Renal pelvis (tissue), 4 donors: ENCODE data around the gene ALX1. TPM values are rescaled to one million over a fixed set of nuclear protein-coding genes. Genes with fewer than 3 reads are reported as not detected.
"Not testable (repeated sequence)": the region's sequence is repeated elsewhere in the genome, so short reads cannot be mapped to it uniquely, and the experiment has no call there.

Source experiments
- DNase-seq: peaks from one replicate; pipeline ENCODE4 v3.0.0-alpha.2; 2013
- polyA plus RNA-seq, 3 donors: library from polyadenylated mRNA; unstranded; fragments of 120-200 nt; gene quantifications; one replicate each; pipeline ENCODE4 v1.2.1, GENCODE V29; 2013; ENCODE audit not compliant: insufficient read length in 3 of 3

ALX1 gene
- polyA plus RNA-seq, 3 donors, result 25.2 to 32.2 (median 30.0) TPM

DNA sequence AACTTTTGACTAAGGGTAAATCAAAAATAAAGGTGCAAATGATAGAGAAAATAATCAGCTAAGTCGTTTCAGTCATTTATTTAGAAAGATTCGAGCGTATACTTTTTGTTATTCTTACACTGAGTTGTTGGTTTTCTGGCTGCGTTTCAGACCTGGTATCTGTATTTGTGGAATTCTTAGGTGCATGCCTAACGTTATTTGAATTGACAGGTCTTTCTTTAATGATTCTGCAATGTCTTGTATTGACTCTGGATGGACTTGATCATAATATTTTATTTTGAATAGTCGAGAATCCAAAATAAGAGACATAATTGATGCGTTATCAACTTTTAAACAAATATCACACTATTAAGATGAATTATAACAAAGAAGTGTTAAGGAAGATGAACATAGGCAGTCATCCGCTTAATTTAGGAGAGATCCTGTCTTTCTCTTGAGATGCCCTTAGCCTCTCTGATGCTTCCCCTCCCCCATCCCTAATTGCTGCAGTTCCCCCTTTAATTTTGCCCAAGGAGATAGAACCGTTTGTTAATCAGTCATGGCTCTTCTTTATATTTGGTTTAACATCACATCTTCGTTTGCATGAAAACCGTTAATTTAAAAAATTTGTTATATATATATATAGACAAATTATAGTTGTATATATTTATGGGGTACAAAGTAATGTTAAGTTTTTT, 1.8 kb downstream of the ALX1 start:
- no peak for DNase-seq

DNA sequence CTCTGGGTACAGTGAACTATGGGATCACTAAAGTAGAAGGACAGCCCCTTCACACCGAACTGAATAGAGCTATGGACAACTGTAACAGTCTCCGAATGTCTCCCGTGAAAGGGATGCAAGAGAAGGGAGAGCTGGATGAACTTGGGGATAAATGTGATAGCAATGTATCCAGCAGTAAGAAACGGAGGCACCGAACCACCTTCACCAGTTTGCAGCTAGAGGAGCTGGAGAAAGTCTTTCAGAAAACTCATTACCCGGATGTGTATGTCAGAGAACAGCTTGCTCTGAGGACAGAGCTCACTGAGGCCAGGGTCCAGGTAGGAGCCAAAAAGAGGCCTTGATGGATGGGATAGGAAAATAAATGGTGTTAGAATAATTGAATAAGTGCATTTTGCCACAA, 3.5 kb downstream of the ALX1 start:
- DNase-seq, result no peak

- peak; percentile 60 for DNase-seq
Measured at GRCh38 chr12:85296362-85296761, 16.3 kb downstream of the ALX1 start.

- no peak for DNase-seq
Measured at GRCh38 chr12:85299053-85299452, 19.0 kb downstream of the ALX1 start.

DNA sequence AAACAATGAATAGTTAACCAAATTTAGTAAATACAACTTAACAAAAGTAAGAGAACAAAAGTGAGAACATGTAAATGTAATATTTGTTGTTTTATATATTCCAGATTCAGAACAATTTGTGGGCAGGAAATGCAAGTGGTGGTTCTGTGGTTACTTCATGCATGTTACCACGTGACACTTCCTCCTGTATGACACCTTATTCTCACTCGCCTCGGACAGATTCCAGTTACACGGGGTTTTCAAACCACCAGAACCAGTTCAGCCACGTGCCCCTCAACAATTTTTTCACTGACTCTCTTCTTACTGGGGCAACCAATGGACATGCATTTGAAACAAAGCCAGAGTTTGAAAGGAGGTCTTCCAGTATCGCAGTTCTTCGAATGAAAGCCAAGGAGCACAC, 21.0 kb downstream of the ALX1 start:
- no peak for DNase-seq

GRCh38 chr12:85308374-85308773, 28.4 kb downstream of the ALX1 start:
- no peak for DNase-seq

DNA sequence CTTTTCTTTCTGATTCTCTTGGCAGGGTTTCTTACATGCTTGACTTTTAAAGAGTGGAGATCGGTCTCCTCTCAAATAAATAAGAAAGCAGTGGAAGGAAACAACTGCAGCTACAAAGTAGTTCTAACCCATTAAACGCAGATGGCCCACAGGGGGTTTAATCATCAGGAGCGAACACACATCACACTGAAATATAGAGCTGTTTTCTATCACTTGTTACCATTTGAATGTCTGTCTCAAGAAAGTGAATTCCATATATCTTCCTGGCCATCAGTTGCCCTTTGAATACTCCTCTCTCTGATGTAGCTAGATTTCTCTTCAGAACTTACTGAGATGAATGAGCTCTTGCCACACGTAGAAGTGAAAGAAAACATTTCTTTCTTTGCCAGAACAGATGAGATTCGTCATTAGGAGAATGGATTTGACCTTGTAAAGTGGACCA, 29.1 kb downstream of the ALX1 start:
- DNase-seq, result peak; percentile 86

- no peak for DNase-seq
Measured at GRCh38 chr12:85310025-85310424, 30.0 kb downstream of the ALX1 start.

DNA sequence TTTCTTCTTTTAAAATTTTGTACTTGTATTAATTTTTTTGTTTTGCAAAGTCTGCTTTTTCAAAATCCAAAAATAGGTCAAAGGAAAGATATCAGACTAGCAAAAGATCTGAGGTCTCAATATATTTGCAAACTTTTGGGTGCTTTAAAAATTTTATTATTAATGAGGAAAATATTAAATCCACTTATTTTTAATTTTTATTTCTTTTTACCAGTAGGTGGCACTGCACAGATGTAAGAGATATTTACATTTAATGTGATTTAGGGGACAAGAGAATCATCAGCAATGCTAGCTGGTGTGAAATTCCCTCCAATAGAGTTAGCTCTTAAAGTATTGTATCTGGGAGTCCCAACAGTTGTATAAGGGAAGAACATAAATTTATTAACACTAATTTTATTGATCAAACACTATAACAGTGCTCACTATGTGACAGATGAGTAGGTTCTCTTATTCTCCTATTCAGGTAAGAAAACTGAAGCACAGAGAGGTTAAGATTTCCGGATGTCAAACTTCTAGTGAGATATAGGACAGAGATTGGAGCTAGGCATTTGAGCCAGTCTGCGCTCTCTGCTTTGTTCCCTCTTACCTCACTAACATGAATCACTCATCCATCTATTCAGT, 30.5 kb downstream of the ALX1 start:
- no peak for DNase-seq

DNA sequence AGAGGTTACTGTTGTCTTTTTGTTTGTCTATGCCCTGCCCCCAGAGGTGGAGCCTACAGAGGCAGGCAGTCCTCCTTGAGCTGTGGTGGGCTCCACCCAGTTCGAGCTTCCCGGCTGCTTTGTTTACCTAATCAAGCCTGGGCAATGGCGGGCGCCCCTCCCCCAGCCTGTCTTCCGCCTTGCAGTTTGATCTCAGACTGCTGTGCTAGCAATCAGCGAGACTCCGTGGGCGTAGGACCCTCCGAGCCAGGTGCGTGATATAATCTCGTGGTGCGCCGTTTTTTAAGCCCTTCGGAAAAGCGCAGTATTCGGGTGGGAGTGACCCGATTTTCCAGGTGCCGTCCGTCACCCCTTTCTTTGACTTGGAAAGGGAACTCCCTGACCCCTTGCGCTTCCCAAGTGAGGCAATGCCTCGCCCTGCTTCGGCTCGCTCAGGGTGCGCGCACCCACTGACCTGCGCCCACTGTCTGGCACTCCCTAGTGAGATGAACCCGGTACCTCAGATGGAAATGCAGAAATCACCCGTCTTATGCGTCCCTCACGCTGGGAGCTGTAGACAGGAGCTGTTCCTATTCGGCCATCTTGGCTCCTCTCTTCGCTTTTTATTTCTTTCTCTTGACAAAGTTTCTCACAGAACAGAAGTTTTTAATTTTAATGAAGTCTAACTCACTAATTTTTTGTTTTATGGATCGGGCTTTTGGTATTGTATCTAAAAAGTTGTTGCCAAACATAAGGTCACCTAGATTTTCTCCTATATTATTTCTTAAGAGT, 38.0 kb downstream of the ALX1 start:
- DNase-seq, result not testable (repeated sequence)

DNA sequence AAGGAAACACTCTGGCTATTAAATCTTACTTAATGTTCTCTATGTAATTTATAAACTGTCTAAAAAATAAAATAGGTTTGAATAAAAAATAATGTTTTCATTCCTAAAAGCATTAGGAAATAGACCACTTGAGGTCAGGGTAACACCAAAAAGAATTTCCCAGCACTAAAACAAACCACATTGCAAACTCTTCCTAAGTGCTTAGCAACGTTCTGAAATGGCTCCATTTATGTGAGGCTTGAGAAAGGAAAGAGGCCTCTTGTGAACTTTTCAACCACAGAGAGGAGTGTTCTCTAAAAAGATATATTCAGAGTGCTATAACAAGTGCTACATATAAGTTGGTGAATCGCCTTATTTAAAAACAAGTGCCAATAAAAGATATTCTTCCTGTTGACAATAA, 42.7 kb downstream of the ALX1 start:
- DNase-seq, result no peak

- no peak for DNase-seq
Measured at GRCh38 chr12:85325442-85325841, 45.4 kb downstream of the ALX1 start.

DNA sequence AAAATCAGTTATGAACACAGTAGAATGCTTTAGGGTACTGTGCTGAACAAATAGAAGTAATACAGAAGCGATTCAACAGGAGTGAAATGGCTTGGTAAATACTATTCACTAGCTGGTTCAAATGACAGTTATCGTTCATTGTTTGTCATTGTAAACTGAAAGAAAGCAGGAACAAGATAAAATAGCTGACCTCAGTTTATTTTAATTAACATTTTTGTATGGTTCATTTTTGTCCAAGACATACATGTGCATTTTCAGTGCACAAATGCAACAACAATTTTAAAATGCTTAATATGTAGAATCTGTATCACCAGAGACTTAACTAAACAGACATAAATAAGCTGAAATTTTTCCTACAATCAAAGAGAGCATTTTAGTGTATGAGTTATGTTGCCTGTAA, 49.9 kb downstream of the ALX1 start:
- DNase-seq, result no peak

DNA sequence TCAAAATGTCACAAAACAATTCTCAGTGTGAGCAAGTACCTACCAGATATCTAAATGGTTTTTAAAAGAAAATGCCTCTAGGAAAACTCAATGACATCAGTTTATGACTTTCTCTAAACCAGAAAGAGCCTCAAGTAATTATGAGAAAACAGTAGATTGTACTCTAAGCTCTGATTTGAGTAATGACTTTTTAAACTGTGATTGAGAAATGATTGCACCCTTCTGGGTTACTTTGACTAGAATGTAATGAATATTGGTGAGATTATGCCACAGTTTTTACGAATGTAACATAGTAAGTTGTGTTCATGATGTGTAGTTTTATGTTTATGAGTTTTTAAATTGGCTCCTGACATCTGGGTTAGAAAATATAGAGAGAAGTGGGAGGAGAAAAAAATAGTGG, 68.8 kb downstream of the ALX1 start:
- DNase-seq, result no peak

DNA sequence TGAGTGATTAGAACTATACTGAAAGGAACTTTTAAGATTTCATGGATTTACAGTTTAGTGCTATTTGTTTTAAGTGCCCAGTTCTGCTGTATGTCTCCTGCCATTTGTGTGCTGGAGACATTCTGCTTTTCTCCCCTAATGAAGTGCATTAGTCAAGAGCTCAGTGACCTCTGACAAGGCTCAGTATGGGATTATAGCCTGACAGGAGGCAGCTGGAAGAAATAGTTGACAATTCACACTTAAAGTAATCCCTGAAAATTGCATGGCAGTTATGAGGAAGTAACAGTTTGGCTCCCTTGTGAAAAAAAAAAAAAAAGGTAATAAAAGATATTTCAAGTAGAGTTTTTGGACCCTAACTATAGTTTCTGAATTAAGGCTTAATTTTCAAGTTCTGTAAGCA, 70.3 kb downstream of the ALX1 start:
- no peak for DNase-seq

Other genes starting within 250 kb of the ALX1 start
- under 1 TPM; 0.38 to 0.90 (median 0.49) TPM for gene TSPAN19, start 243.9 kb upstream of the ALX1 start, polyA plus RNA-seq
- 10 to 100 TPM; 30.3 to 37.5 (median 31.7) TPM for gene LRRIQ1, start 243.9 kb upstream of the ALX1 start, polyA plus RNA-seq